Measurements from ENCODE around the gene ZNF813.
A peak's percentile ranks its signal among the peaks of the same experiment; 100 is the strongest.
"Not testable (repeated sequence)": the region's sequence is repeated elsewhere in the genome, so short reads cannot be mapped to it uniquely, and the experiment has no call there.

ZNF813 gene

DNA sequence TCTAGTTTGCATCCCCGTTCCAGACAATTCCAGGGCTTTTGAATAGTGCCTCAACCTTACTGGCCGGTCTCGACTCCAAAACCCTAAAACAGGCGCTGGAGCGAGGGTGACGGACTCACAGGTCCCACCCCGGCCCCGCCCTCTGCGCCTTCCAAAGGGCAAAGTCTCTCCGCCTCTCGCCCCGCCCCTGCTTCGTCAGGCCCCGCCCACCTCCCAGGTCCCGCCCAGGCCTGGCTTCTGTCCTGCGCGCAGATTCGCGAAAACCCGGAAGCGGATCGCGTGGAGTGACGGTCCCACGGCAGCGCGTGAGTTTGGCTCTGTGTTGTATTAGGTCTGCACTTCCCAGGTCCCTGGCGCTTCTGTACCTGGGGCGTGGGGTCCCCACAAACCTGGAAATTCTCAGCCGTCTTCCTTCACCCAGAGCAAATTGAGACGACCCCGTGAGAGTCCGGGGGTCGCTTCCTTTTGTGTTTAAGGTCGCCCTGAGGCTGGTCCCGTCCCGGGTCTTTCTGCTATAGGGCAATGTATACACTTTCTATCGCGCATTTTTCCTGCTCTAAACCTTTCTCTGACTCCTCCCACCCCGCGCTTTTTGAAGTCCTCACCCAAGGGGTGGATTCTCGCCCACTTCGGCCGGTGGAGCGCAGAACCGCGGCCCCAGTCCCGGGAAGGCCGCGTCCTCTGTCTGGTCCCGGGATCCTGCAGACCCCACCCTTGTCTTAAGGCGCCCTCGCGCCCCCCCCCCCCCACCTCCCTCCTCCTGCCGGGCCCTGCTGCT, at the start of gene ZNF813:
TSS of gene ZNF813 (plus strand) at position 249 of the 778 bp plus-strand sequence. CDS start 16,090 bp downstream, outside the sequence.
- DNase-seq: peak; percentile 46

DNA sequence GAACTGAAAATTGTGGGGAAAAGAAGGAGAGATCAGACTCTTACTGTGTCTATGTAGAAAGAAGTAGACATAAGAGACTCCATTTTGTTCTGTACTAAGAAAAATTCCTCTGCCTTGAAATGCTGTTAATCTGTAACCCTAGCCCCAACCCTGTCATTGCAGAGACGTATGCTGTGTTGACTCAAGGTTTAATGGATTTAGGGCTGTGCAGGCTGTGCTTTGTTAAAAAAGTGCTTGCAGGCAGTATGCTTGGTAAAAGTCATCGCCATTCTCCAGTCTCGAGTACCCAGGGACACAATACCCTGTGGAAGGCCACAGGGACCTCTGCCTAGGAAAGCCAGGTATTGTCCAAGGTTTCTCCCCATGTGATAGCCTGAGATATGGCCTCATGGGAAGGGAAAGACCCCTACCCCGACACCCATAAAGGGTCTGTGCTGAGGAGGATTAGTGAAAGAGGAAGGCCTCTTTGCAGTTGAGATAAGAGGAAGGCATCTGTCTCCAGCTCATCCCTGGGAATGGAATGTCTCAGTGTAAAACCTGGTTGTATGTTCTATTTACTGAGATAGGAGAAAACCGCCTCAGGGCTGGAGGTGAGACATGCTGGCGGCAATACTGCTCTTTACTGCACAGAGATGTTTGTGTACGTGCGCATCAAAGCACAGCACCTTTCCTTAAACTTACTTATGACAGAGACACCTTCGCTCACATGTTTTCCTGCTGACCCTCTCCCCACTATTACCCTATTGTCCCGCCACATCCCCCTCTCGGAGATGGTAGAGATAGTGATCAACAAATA, 46.8 kb upstream of the ZNF813 start:
- DNase-seq: not testable (repeated sequence)

DNA sequence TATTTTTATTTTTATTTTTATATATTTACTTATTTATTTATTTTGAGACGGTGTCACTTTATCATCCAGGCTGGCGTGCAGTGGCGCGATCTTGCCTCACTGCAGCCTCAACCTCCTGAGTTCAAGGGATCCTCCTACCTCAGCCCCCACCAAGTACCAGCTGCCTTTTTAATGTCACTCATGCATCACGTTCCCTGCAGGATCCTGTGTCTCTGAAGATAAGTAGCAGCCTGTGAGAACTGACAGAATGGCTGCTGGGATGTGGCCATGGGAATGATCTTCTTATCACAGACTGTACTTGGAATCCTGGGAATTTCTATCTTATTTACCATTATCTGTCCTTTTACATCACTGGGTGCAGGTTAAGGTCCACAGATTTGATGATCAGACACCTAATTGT, 45.0 kb upstream of the ZNF813 start:
- no peak for DNase-seq

DNA sequence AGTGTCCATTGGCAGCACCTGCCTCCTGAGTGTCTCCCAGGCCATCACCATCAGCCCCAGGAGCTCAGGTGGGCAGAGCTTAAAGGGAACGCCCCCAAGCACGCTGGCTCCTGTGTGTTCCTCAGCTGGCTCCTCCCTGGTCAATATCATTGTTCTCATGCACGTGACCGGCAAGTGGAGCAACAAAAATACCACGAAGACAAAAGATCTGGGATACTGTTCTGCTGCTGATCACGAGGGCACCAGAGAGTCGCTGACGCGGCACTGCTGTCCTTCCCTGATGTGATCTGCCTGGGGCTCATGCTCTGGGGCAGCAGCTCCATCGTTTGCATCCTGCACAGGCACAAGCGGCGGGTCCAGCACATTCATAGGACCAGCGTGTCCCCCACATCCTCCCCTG, 44.5 kb upstream of the ZNF813 start:
- not testable (repeated sequence) for DNase-seq

DNA sequence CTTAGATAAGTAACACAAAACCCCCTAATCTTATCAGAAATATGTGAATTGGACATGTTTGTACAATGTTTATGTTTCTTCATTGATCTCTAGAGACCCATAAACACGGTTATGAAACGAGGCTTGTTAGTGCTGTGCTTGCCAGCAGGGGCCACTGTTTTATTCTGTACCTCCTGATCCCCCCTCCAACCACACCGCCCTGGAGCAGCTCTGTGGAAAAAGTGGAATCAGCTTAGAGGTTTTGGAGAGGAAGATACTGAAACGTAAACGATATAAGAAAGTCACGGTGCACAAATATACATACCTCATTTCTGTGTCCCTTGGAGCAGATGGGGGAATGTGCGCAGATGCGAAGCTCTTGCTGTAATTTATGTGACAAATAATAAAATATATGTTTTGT, 43.9 kb upstream of the ZNF813 start:
- DNase-seq: not testable (repeated sequence)

DNA sequence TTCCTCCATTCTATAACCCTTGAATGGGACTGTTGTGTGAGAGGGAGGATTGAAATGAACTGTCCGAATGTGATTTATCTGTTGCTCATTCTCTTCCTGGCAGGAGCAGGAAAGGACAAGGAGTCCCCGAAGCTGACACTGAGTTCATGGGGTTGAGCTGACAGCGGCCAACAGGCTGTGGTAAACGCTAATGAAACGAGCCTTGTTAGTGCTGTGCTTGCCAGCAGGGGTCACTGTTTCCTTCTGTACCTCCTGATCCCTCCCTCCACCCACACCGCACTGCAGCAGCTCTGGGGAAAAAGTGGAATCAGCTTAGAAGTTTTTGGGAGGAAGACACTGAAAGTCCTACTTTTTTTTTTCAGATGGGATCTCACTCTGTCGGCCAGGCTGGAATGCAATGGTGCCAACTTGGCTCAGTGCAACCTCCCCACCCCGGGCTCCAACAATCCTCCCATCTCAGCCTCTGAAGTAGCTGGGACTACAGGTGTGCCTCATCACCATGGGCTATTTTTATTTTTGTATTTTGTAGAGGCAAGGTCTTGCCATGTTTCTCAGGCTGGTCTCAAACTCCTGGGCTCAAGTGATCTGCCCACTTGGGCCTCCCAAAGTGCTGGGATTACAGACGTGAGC, 42.5 kb upstream of the ZNF813 start:
- DNase-seq: peak; percentile 29

DNA sequence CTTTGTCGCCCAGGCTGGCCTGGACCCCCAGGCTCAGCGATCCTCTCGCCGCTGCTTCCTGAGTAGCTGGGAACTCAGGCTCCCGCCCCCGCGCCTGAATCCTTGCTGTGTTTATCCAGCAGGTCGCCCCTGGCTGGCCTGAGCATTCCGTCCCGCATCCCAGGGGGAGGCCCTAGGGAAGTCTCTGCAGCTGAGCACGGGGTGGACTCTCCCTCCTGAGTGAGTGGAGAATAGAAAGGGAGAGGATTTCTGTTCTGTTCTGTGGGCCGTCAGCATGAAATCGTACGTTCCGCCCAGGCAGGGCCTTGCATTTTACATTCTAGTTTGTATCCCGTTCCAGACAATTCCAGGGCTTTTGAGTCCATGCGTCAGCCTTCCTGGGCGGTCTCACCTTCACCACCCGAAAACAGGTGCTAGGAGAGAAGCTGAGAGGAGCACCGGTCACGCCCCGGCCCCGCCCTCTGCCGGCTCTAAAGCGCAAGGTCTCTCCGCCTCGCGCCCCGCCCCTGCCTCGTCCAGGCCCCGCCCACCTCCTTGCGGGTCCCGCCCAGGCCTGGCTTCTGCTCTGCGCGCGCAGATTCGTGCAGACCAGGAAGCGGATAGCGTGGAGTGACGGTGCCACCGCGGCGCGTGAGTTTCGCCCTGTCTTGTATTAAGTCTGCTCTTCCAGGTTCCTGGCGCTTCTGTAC, 36.0 kb upstream of the ZNF813 start, which contains the start of gene ZNF761:
TSS of gene ZNF761 (plus strand) at position 586 of the 689 bp plus-strand sequence. CDS start 15,285 bp downstream, outside the sequence.
- peak; percentile 18 for DNase-seq

DNA sequence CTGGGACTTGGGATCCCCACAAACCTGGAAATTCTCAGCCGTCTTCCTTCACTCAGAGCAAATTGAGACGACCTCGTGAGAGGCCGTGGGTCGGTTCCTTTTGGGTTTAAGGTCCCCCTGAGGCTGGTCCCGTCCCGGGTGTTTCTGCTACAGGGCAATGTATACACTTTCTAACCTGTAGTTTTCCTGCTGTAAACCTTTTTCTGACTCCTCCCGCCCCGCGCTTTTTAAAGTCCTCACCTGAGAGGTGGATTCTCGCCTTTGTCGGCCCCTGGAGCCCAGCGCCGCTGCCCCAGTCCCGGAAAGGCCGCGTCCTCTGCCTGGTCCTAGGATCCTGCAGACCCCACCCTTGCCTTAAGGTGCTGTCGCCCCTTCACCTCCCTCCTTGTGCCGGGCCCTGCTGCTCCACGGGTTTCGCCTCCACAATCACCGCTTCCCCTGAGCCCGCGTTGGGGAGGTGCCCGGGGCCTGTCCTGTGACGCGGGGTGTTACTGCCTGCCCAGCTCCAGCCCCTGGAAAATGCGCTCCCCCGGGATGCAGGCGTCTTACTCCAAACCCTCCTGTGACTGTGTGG, 35.4 kb upstream of the ZNF813 start:
- DNase-seq: no peak

DNA sequence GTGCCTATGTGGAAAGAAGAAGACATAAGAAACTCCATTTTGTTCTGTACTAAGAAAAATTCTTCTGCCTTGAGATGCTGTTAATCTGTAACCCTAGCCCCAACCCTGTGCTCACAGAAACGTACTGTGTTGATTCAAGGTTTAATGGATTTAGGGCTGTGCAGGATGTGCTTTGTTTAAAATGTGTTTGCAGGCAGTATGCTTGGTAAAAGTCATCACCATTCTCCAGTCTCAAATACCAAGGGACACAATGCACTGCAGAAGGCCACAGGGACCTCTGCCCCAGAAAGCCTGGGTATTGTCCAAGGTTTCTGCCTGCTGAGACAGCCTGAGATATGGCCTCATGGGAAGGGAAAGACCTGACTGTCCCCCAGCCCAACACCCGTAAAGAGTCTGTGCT, 23.7 kb upstream of the ZNF813 start:
- not testable (repeated sequence) for DNase-seq

DNA sequence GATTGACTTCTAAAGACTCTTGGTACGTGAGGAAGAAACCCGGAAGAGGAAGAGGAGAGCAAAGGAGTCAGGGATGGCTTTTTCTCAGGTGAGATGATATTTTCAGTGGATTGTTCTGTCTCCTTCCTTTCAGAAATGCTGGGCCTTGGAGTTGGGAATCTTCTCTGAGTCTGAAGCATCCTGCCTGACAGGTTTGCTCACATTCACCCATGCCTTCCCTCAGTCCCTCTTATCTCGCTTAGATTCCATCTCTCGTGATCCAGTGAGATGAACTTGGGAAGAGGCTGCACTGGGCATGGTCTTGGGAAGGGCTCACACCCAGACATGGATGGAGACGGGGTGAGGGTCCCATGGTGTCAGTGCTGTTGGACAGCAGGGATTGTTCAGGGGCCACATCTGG, 20.3 kb upstream of the ZNF813 start:
- DNase-seq: not testable (repeated sequence)

DNA sequence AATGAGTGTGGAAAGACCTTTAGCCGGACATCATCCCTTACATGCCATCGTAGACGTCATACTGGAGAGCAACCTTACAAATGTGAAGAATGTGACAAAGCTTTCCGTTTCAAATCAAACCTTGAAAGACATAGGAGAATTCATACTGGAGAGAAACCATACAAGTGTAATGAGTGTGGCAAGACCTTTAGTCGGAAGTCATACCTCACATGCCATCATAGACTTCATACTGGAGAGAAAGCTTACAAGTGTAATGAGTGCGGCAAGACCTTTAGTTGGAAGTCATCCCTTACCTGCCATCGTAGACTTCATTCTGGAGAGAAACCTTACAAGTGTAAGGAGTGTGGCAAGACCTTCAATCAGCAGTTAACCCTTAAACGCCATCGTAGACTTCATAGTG, 11.7 kb upstream of the ZNF813 start:
- no peak for DNase-seq

DNA sequence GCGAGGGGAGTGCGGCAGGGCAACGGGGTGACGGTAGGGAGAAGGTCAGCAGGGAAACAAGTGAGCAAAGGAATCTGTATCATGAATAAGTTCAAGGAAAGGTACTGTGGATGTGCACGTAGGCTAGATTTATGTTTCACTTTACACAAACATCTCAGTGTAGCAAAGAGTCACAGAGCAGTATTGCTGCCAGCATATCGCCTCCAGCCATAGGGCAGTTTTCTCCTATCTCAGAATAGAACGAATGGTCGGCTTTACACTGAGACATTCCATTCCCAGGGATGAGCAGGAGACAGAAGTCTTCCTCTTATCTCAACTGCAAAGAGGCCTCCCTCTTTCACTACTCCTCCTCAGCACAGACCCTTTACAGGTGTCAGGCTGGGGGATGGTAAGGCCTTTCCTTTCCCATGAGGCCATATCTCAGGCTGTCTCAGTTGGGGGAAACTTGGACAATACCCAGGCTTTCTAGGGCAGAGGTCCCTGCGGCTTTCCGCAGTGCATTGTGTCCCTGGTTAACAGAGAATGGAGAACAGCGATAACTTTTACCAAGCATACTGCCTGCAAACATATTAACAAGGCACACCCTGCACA, 7.3 kb upstream of the ZNF813 start:
- not testable (repeated sequence) for DNase-seq

DNA sequence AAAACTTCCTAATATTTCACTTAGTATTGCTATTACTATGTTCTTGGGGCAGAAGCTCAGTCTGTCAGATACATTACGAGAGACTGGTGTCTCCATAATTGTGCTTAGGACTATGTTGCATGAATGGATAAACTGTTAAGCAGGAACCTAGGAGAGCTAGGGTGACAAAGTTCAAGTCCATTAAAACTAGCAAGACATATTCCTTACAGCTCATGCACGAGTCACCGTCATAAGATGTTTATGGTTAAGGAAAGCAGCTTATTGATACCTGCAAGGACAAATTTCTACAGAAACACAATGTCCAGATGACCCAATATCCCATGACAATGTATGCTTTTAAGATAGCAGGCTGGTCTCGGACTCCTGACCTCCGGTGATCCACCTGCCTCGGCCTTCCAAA, 5.7 kb upstream of the ZNF813 start:
- no peak for DNase-seq

DNA sequence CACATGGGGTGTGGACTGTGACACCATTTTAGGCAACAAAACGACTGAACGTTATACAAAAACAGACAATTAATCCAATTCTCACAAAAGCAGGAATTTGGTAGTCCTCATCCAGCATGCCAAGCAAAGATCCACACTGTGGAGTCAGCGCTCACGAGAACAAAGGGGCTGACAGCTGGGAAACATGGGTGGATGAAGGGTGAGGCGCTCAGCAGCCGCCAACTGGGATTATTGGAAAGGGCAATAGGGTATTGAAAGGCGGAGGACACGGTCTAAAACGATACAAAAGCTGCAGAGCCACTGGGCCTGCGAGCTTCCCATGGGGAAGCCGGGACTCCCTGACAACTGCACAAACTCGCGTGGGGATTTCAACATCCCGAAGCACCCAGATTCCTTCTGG, 4.7 kb upstream of the ZNF813 start:
- DNase-seq: no peak

DNA sequence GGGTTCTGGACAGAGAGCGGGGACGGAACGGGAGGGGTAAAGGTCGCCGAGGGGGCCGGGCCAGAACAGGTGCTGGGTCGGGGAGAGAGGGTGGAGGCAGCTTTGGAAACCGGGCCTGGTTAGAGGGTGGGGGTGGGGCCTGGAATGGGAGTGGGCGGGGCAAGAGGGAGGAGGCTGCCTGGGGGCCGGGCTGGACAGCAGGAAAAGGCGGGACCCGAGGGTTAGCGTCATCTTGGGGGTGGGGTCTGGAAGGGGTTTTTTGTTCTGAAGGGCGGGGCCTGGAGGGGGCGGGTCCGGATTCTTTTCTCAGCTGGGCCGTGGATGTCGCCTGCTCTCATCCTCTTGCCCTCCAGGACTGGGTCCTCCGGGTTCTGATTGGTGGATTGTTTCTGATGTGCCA, 4.3 kb upstream of the ZNF813 start:
- no peak for DNase-seq

DNA sequence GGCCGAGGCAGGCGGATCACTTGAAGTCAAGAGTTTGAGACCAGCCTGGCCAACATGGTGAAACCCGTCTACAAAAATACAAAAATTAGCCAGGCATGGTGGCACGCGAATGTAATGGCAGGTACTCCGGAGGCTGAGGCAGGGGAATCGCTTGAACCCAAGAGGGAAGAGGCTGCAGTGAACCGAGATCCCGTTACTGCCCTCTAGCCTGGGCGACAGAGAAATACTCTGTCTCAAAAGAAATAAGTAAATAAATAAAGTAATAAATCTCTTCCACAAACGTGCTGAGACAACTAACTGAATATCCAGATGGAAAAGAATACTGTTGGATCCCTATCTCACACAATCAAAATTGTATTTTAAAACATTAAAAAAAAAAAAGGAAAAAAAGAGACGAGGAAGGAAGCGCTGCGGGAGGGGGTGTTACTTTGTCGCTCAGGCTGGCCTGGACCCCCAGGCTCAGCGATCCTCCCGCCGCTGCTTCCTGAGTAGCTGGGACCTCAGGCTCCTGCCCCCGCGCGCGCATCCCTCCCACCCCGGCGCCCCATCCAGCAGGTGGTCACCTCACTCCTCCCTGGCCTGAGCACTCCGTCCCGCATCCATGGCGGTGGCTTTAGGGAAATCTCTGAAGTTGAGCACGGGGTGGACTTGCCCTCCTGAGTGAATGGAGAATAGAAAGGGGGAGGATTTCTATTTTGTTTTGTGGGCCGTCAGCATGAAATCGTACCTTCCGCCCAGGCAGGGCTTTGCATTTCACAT, 628 bp upstream of the ZNF813 start:
- peak; percentile 6 for DNase-seq

DNA sequence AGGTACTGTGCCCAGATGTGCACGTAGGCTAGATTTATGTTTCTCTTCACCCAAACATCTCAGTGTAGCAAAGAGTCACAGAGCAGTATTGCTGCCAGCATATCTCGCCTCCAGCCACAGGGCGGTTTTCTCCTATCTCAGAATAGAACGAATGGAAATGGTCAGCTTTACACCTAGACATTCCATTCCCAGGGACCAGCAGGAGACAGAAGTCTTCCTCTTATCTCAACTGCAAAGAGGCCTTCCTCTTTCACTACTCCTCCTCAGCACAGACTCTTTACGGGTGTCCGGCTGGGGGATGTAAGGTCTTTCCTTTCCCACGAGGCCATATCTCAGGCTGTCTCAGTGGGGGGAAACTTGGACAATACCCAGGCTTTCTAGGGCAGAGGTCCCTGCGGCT, 1.1 kb downstream of the ZNF813 start:
- not testable (repeated sequence) for DNase-seq

DNA sequence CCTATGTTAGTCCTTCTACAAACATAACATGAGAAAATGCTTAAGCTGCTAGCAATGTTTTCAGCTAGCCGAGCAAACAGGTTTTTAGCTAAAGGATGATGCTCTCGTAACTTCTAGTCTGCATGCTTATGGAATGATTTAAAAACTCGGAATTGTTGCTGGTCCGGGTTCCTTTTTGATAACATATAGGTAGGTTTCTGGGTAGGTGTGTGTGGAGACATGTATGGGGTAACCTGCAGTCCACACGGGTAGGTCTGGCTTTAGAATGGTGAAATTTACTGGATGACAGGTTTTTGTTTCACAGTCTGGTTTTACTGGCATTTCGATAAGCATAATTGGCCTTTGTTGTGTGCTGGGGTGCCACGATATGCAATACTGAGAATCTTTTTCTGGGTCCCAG, 4.4 kb downstream of the ZNF813 start:
- no peak for DNase-seq

DNA sequence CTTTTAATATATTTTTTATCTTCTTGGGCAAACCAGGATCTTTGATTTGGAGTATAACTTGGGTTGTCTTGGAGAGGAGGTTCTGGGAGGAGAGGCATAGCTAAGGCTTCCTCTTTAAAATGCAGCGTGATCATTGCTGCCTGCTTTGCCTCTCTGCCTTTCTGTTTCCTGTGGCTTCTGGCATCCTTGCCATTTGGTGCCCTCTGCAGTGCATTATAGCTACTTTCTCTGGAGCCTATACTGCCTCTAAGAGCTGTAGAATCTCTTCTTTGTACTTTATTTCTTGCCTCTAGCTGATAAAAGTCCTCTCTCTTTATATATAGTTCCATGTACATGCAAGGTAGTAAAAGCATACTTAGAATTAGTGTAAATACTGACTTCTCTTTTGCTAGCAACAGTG, 7.3 kb downstream of the ZNF813 start:
- DNase-seq: not testable (repeated sequence)

DNA sequence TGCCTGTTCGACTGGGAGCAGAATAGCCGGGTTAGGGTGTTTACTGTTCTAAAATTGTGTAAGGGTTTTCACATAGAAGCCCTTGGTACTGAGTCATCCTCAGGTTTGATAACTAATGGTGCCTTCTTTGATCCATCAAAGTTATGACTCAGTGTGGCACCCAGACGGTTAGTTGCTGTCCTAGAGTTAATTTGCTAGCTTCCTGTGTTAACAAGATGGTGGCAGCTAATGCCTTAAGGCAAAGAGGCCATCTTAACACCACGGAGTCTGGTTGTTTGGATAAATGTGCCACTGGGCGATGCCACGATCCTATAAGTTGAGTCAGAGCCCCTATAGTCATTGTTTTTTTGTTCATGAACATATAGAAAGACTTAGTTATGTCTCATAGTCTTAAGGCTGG, 7.9 kb downstream of the ZNF813 start:
- DNase-seq: not testable (repeated sequence)

DNA sequence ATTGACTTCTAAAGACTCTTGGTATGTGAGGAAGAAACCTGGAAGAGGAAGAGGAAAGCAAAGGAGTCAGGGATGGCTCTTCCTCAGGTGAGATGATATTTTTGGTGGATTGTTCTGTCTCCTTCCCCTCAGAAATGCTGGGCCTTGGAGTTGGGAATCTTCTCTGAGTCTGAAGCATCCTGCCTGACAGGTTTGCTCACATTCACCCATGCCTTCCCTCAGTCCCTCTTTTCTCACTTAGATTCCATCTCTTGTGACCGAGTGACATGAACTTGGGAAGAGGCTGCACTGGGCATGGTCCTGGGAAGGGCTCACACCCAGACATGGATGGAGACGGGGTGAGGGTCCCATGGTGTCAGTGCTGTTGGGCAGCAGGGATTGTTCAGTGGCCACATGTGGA, 16.2 kb downstream of the ZNF813 start:
- not testable (repeated sequence) for DNase-seq
